GM19467 (cell line): ENCODE results near the gene TRIM74.
"Not testable (repeated sequence)": the region's sequence is repeated elsewhere in the genome, so short reads cannot be mapped to it uniquely, and the experiment has no call there.

Source experiments
- ATAC-seq: cut with Tn5 transposase; IDR thresholded peaks from one replicate; pipeline ENCODE4 v1.9.1; 2021; ENCODE audit warnings: mild to moderate bottlenecking, moderate library complexity; ENCODE audit not compliant: unreplicated experiment

The TRIM74 gene

DNA sequence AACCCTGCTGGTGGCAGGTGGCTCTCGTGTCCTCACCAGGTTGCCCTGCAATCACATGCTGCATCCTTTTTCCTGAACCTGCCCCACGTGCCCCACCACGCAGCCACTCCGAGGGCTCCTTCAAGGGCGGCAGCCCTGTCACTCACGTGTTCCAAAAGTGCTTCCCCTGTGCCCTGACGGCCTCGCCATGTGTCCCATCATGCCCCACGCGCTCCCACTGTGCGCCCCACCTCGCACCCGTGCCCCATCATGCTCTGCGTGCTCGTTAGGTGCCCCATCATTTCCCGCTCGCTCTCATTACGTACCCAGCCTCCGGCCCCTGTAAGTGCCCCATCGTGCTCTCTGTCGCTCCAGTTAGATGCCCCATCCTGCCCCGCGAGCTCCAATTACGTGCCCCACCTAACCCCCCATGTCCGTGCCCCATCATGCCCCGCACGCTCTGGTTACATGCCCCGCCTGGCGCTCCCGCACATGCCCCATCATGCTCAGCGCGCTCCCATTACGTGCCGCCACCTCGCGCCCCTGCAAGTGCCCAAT, at the start of gene TRIM74:
Gene TRIM74, minus strand, starts transcription at position 487 of the 537 bp plus-strand sequence. CDS start 3,309 bp downstream, outside the sequence.
- not testable (repeated sequence) for ATAC-seq

GRCh38 chr7:73006491-73006890, 37.2 kb upstream of the TRIM74 start:
- not testable (repeated sequence) for ATAC-seq

- ATAC-seq, result peak; percentile 62
Measured at GRCh38 chr7:73005693-73006447, 36.6 kb upstream of the TRIM74 start.

DNA sequence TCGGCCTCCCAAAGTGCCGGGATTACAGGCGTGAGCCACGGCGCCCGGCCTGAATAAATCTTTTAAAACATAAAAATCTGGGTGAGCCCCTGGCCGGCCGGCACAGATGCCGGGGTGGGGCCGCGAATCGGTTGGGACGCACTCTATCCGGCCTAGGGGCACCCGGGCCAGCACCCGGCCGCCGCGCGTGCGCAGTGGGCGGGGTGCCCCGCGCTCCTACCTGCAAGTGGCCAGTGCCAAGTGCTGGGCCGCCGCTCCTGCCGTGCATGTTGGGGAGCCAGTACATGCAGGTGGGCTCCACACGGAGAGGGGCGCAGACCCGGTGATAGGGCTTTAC, 36.1 kb upstream of the TRIM74 start:
- peak; percentile 82 for ATAC-seq

GRCh38 chr7:72997887-72998468, 28.7 kb upstream of the TRIM74 start:
- ATAC-seq, result not testable (repeated sequence)

GRCh38 chr7:72997447-72997846, 28.2 kb upstream of the TRIM74 start:
- not testable (repeated sequence) for ATAC-seq

DNA sequence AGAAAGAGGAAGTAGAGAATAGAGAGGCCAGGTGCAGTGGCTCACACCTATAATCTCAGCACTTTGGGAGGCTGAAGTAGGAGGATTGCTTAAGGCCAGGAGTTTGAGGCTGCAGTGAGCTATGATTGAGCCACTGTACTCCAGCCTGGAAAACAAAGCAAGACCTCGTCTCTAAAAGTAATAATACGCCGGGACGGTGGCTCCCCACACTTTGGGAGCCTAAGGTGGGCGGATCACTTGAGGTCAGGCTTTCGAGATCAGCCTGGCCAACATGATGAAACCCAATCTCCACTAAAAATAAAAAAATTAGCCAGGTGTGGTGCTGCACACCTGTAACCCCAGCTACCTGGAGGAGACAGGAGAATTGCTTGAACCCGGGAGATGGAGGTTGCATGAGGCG, 26.2 kb upstream of the TRIM74 start:
- ATAC-seq, result not testable (repeated sequence)

DNA sequence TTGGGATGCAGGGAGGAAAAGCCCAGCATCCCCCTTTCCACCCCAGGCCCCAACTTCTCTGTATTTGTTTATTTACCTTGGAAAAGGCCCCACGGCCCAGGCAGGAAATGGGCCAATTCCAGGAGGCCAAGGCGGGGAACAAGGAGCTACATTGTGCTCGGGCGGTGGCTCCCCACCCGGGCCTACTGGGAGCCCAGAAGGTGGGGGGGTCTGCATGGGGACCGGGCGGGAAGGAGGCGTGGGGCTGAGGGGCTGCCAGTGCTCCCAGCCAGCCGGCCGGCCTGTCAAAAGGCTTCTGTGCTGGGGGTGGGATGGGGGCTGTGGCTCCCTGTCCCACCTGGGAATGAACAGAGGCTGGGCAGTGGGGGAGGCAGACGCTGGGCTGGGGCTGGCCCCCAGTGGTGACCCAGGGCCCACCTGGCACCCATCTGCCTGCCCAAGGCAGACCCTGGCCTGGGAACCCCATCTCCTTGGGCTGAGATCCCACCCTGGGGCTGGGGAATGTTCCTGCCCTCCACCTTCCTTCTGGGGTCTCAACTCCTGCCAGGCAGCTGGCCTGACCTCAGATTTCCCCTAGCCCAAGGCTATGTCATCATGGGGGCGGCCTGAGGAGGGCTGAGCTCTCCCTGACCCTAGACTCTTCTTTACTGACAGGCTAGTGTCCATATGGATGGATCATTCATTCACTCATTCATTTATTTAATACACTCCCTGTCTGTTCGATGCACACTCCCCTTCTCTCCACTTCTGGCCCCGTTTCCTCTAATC, 21.1 kb upstream of the TRIM74 start:
- ATAC-seq, result not testable (repeated sequence)

- not testable (repeated sequence) for ATAC-seq
Measured at GRCh38 chr7:72982084-72982483, 12.8 kb upstream of the TRIM74 start.

- ATAC-seq, result not testable (repeated sequence)
Measured at GRCh38 chr7:72980382-72980781, 11.1 kb upstream of the TRIM74 start.

GRCh38 chr7:72976434-72976833, 7.2 kb upstream of the TRIM74 start:
- not testable (repeated sequence) for ATAC-seq

DNA sequence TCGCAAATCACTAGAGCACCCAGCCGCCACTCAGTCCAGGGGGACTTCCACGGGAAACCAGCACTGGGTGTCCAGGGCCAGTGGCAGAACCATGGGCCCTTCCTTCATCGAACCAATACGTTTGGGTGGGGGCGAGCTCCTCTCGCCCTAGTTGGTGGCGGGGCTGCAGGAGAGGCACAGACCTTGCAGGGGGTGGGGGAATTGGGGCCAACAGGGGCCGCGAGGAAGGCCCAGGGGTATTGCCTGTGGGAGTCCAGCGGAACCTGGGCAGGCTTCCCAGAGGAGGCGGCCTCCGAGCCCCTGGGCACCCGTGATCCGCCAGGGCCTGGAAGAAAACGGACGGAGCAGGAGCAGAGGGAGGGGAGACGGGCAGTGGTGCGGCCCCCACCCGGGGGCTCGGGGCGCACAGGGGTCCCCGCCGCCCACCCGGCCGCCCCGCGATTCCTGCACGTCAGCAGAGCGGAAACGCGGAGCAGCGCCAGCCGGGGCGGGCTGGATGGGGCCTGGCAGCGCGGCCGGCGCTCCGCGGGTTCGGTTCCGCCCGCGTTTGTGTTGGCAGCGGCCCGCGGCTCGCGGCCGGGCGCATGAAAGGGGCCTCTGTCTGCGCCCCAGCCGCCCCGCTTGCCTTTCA, 6.5 kb upstream of the TRIM74 start:
- not testable (repeated sequence) for ATAC-seq

DNA sequence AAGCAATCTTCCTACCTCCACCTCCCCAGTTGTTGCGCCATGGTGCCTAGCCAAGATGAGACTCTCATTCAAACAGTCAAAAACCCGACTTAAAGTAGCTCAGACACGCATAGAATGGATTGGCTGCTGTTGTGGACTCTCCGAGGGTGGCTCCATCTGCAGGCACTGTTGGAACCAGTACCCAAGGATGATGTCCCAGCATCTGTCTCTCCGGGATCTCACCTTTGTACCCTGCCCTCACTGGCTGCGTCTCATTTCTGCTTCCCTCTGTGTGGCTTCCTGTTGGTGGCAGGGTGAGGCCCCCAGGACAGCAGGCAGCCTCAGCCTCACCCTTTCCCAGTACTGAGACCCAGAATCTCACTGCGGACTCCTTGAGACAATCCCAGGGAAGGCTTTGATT, 5.5 kb upstream of the TRIM74 start:
- ATAC-seq, result not testable (repeated sequence)

- ATAC-seq, result not testable (repeated sequence)
Measured at GRCh38 chr7:72971505-72971904, 2.2 kb upstream of the TRIM74 start.

GRCh38 chr7:72969688-72970087, 422 bp upstream of the TRIM74 start:
- not testable (repeated sequence) for ATAC-seq

GRCh38 chr7:72966892-72967291, 2.4 kb downstream of the TRIM74 start:
- ATAC-seq, result not testable (repeated sequence)

DNA sequence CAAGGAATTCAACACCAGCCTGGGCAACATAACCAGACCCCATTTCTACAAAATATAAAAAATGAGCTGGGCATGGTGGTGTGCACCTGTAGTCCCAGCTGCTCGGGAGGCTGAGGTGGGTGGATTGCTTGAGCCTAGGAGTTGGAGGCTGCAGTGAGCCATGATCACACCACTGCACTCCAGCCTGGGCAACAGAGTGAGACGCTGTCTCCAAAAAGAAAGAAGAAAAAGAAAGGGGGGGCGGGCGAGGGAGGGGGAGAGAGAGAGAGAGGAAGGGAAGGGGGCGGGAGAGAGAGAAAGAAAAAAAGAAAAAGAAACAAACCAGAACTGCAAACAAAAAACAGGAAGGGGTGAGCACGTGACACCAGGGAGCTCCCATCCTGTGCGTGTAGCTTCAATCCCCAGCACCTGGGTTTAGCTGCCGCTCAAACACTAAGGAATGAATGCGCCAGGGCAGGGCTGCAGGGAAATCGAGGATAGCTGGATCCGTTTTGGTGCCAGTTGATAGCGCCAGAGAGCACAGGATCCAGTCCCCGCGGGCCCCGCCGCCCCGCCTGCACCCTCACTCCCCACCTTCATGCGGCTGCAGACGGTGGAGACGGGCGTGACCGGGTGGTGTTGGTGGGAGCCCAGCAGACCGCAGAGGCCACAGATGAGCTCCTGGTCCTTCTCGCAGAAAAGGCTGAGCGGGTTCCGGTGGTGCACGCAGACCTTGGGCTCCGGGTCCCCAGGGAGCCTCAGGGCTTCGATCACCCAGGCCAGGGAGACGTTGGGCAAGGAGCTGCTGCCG, 3.9 kb downstream of the TRIM74 start:
- peak; percentile 49 for ATAC-seq

DNA sequence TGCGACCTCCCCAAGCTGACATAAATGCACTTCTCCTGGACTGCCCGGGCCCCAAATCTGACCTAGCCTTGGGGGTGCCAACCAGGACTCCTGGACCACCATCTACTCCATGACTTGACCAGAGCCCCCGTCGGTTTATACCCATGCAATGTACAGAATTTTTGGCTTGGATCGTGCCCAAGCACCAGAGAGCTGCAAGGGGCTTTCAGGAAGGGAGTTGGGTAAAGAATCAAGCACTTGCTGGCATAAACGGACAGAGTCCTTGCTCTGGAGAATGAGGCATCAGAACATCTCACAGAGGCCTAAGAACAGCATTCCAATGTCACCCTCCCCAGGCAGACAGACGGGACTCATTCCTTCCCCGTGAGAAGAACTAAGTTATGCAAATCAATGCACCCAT, 6.2 kb downstream of the TRIM74 start:
- ATAC-seq, result not testable (repeated sequence)

DNA sequence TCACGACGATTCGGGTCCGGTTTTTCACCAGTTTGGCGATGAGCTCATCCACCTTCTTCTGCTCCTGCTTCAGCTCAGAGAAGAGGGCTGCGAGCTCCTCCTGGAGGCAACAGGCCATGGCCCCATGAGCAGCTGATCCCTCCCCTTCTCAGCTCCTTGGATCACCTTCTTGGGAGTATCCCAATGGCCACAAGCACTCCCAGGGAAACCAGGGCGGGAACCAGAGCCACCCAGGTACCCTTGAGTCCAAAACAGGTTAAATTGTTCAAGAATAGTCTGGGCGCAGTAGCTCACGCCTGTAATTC, 8.0 kb downstream of the TRIM74 start:
- ATAC-seq, result not testable (repeated sequence)

GRCh38 chr7:72960626-72961345, 8.5 kb downstream of the TRIM74 start:
- ATAC-seq, result not testable (repeated sequence)
